Activated CD8-positive, alpha-beta memory T cell treated with anti-CD3 and anti-CD28 coated beads, Interleukin-2, amount 50 U/mL, for 4 hours (primary cell): ENCODE measurements around the gene BATF3.
A peak's percentile ranks its signal among the peaks of the same experiment; 100 is the strongest.
"Not testable (repeated sequence)": the region's sequence is repeated elsewhere in the genome, so short reads cannot be mapped to it uniquely, and the experiment has no call there.

Experiments
- DNase-seq: peaks from one replicate; pipeline ENCODE4 v3.0.0-alpha.2; 2020

The BATF3 gene

GRCh38 chr1:212680680-212681389, 18.8 kb downstream of the BATF3 start:
- no peak for DNase-seq

- DNase-seq: no peak
These were observed 20.9 kb downstream of the BATF3 start for GRCh38 chr1:212678456-212679410.

- DNase-seq: no peak
These were observed 22.1 kb downstream of the BATF3 start for GRCh38 chr1:212677573-212677972.

GRCh38 chr1:212677136-212677535, 22.5 kb downstream of the BATF3 start:
- DNase-seq: no peak

- no peak for DNase-seq
These were observed 24.0 kb downstream of the BATF3 start for GRCh38 chr1:212675675-212676074.

- DNase-seq: no peak
These were observed 24.8 kb downstream of the BATF3 start for GRCh38 chr1:212674872-212675271.

GRCh38 chr1:212671342-212672031, 28.2 kb downstream of the BATF3 start:
- no peak for DNase-seq

- no peak for DNase-seq
These were observed 28.8 kb downstream of the BATF3 start for GRCh38 chr1:212670882-212671281.

- DNase-seq: no peak
These were observed 29.3 kb downstream of the BATF3 start for GRCh38 chr1:212670301-212670700.

GRCh38 chr1:212669600-212669999, 30.0 kb downstream of the BATF3 start:
- DNase-seq: no peak

- DNase-seq: no peak
These were observed 30.5 kb downstream of the BATF3 start for GRCh38 chr1:212669102-212669501.

GRCh38 chr1:212668477-212668876, 31.2 kb downstream of the BATF3 start:
- no peak for DNase-seq

GRCh38 chr1:212667223-212668139, 32.2 kb downstream of the BATF3 start:
- DNase-seq: no peak

- no peak for DNase-seq
These were observed 33.4 kb downstream of the BATF3 start for GRCh38 chr1:212666116-212666775.

GRCh38 chr1:212665241-212666115, 34.2 kb downstream of the BATF3 start:
- peak; percentile 83 for DNase-seq

- DNase-seq: no peak
These were observed 35.0 kb downstream of the BATF3 start for GRCh38 chr1:212664409-212665199.

- not testable (repeated sequence) for DNase-seq
These were observed 41.4 kb downstream of the BATF3 start for GRCh38 chr1:212658250-212658649.

GRCh38 chr1:212656730-212657129, 42.9 kb downstream of the BATF3 start:
- DNase-seq: no peak

- no peak for DNase-seq
These were observed 43.8 kb downstream of the BATF3 start for GRCh38 chr1:212655668-212656440.
